Measurements from ENCODE around the gene COL7A1. TPM values are rescaled to one million over a fixed set of nuclear protein-coding genes. Genes with fewer than 3 reads are reported as not detected.

Gene COL7A1
- total RNA-seq, 1 experiment from 2014 or later = 5.2 TPM

DNA sequence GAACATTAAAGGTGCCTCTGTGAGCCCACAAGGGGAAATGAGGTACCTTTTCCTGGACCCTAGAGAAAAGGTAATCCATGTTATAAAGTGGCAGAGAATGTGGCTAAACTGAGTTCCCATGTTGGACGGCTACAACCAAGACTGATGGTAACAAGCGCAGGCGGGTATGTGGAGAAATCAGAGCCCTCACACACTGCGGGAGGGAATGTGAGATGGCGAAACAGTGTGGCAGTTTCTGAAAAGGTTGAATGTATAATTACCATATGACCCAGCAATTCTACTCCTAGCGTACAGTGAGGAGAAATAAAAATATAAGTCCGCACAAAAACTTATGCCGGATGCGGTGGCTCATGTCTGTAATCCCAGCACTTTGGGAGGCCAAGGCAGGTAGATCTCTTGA, 67.1 kb downstream of the COL7A1 start:
- H3K27me3 ChIP-seq (replicated peaks; ENCODE audit: control insufficient read depth, insufficient read depth, low read length) = no peaks in the 10 kb centered on the region
- H3K4me1 ChIP-seq = no peaks in the 10 kb centered on the region
- H3K4me3 ChIP-seq (ENCODE audit: low read depth, low read length) = no peak overlapping the region
- CTCF ChIA-PET = no interaction called here
- H3K4me3 Mint-ChIP-seq (ENCODE audit: unreplicated experiment) = no peak overlapping the region
- no peak for DNase-seq
- peaks cover 1% of the 10 kb centered on the region; the same call in 1 of the 2 replicates for H3K36me3 ChIP-seq (ENCODE audit: control insufficient read depth, insufficient read depth, low read length)
- no peak overlapping the region for H3K27ac Mint-ChIP-seq (ENCODE audit: unreplicated experiment)
- intact Hi-C loops (cut with micrococcal nuclease; ENCODE audit: unreplicated experiment) = no loop called here
- no TSS peak for BruUV-seq (replicated peaks)
- TF ChIP-seq, protein P1, sequence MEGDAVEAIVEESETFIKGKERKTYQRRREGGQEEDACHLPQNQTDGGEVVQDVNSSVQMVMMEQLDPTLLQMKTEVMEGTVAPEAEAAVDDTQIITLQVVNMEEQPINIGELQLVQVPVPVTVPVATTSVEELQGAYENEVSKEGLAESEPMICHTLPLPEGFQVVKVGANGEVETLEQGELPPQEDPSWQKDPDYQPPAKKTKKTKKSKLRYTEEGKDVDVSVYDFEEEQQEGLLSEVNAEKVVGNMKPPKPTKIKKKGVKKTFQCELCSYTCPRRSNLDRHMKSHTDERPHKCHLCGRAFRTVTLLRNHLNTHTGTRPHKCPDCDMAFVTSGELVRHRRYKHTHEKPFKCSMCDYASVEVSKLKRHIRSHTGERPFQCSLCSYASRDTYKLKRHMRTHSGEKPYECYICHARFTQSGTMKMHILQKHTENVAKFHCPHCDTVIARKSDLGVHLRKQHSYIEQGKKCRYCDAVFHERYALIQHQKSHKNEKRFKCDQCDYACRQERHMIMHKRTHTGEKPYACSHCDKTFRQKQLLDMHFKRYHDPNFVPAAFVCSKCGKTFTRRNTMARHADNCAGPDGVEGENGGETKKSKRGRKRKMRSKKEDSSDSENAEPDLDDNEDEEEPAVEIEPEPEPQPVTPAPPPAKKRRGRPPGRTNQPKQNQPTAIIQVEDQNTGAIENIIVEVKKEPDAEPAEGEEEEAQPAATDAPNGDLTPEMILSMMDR (IDR thresholded peaks at IDR 0.05; ENCODE audit: insufficient read depth in 1 of 2, low read depth in 1 of 2, low read length in 1 of 2, severe bottlenecking in 1 of 2, unreplicated experiment in 1 of 2) = no peak
- peaks cover 17% of the 10 kb centered on the region for H3K36me3 Mint-ChIP-seq (ENCODE audit: insufficient read depth, unreplicated experiment)
- H3K4me1 Mint-ChIP-seq (ENCODE audit: low read depth, unreplicated experiment) = no peaks in the 10 kb centered on the region
- POLR2A ChIA-PET = no interaction called here
- no peaks in the 10 kb centered on the region for H3K27me3 Mint-ChIP-seq (ENCODE audit: insufficient read depth, unreplicated experiment)
- H3K9me3 ChIP-seq = no peaks in the 10 kb centered on the region
- no peaks in the 10 kb centered on the region for H3K9me3 Mint-ChIP-seq (ENCODE audit: unreplicated experiment)

DNA sequence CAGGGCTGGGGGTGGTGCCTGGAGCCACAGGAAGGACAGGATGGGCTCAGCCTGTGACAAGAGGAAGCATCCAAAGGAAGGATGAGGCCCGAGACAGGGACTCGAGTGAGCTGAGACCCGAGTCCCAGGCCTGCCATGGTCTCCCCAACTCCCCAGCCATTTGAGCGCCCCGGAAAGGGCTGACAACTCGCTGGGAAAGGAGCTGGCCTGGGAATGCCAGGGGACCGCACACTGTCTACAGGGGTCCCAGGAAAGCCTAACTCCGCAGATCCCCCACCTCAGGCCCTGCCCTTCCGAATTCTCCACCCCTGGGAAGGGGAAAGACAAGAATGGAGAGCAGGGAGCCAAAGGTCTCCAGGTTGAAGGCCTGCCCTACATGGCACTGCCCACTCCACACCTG, 70.2 kb downstream of the COL7A1 start:
- no peaks in the 10 kb centered on the region for H3K4me1 Mint-ChIP-seq (ENCODE audit: low read depth, unreplicated experiment)
- Histone ChIP-seq H3K9me3 (no peaks in the 10 kb centered on the region), H3K4me1 (no peaks in the 10 kb centered on the region), H3K4me3 (ENCODE audit: low read depth, low read length) (no peak overlapping the region), H3K36me3 (ENCODE audit: control insufficient read depth, insufficient read depth, low read length) (peaks cover 3% of the 10 kb centered on the region), H3K27me3 (replicated peaks; ENCODE audit: control insufficient read depth, insufficient read depth, low read length) (no peaks in the 10 kb centered on the region)
- H3K4me3 Mint-ChIP-seq (ENCODE audit: unreplicated experiment) = no peak overlapping the region
- no peak for DNase-seq
- no peak overlapping the region for H3K27ac Mint-ChIP-seq (ENCODE audit: unreplicated experiment)
- no peaks in the 10 kb centered on the region for H3K9me3 Mint-ChIP-seq (ENCODE audit: unreplicated experiment)
- intact Hi-C loops (cut with micrococcal nuclease; ENCODE audit: unreplicated experiment) = no loop called here
- ChIA-PET CTCF (interaction anchor here (0.6 kb wide), 1 partner anchor 330 kb away, joined by 6 read pairs; no protein-coding TSS in a partner anchor), POLR2A (no interaction called here)
- TF ChIP-seq, protein P1 (IDR thresholded peaks at IDR 0.05; ENCODE audit: insufficient read depth in 1 of 2, low read depth in 1 of 2, low read length in 1 of 2, severe bottlenecking in 1 of 2, unreplicated experiment in 1 of 2) = no peak
- H3K36me3 Mint-ChIP-seq (ENCODE audit: insufficient read depth, unreplicated experiment) = peaks cover 17% of the 10 kb centered on the region
- BruUV-seq (replicated peaks) = no TSS peak
- H3K27me3 Mint-ChIP-seq (ENCODE audit: insufficient read depth, unreplicated experiment) = no peaks in the 10 kb centered on the region

DNA sequence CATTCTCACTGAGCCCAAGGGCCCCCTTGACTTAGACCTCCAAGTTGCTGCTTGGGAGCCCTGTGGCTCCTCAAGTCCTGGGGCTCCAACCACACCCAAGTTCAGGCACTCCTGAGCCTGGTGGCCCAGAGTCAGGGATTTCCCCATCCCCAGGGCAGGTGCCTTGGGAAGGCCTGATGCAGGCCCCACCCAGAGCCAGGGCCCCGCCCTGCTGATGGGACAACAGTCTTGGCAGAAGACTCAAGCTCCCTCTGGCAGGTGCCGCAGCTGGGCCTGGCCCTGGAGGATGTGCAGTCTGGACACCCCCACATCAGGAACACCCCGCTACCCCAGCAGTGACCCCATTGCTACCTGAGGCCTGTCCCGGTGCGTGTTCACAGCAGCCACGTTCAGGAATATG, 73.5 kb downstream of the COL7A1 start:
- no peaks in the 10 kb centered on the region for H3K27me3 ChIP-seq (replicated peaks; ENCODE audit: control insufficient read depth, insufficient read depth, low read length)
- ChIA-PET POLR2A (no interaction called here), CTCF (interaction anchor here (0.6 kb wide), 1 partner anchor 114 kb away, joined by 5 read pairs; no protein-coding TSS in a partner anchor)
- TF ChIP-seq, protein P1 (IDR thresholded peaks at IDR 0.05; ENCODE audit: insufficient read depth in 1 of 2, low read depth in 1 of 2, low read length in 1 of 2, severe bottlenecking in 1 of 2, unreplicated experiment in 1 of 2) = no peak
- no peak overlapping the region for H3K27ac Mint-ChIP-seq (ENCODE audit: unreplicated experiment)
- H3K4me1 Mint-ChIP-seq (ENCODE audit: low read depth, unreplicated experiment) = no peaks in the 10 kb centered on the region
- no peaks in the 10 kb centered on the region for H3K9me3 ChIP-seq
- no peaks in the 10 kb centered on the region for H3K9me3 Mint-ChIP-seq (ENCODE audit: unreplicated experiment)
- H3K36me3 ChIP-seq (ENCODE audit: control insufficient read depth, insufficient read depth, low read length) = peaks cover 4% of the 10 kb centered on the region
- no peak overlapping the region for H3K4me3 Mint-ChIP-seq (ENCODE audit: unreplicated experiment)
- H3K4me3 ChIP-seq (ENCODE audit: low read depth, low read length) = no peak overlapping the region
- no peaks in the 10 kb centered on the region for H3K27me3 Mint-ChIP-seq (ENCODE audit: insufficient read depth, unreplicated experiment)
- DNase-seq = no peak
- no TSS peak for BruUV-seq (replicated peaks)
- H3K36me3 Mint-ChIP-seq (ENCODE audit: insufficient read depth, unreplicated experiment) = peaks cover 7% of the 10 kb centered on the region
- intact Hi-C loops (cut with micrococcal nuclease; ENCODE audit: unreplicated experiment) = no loop called here
- no peaks in the 10 kb centered on the region for H3K4me1 ChIP-seq

All from Caco-2 (cell line).